BJ (cell line): ENCODE measurements around the gene SP3. TPM values are rescaled to one million over a fixed set of nuclear protein-coding genes. Genes with fewer than 3 reads are reported as not detected.

Source experiments
- CTCF ChIA-PET: fragments of 350-600 bp; formaldehyde crosslinking; extraction: SDS; loops from one replicate; lab custom pipeline; 2021; ENCODE audit warnings: antibody characterized with exemption, inconsistent platforms; lab: Yijun Ruan, JAX
- POLR2A ChIA-PET: fragments of 300-600 bp; sonication (Branson Sonifier 250); formaldehyde crosslinking; extraction: SDS; loops from one replicate; lab custom pipeline; 2021; ENCODE audit warnings: antibody characterized with exemption; lab: Charles Lee
- DNase-seq: peaks from one replicate; pipeline ENCODE4 v3.0.0-alpha.2; 2011; ENCODE audit warnings: low read depth
- H3K27me3 ChIP-seq: 2 replicates; pipeline ENCODE4 v1.6.0; 2011; ENCODE audit warnings: low read length; ENCODE audit not compliant: control insufficient read depth, insufficient read depth
- H3K36me3 ChIP-seq: 2 replicates; pipeline ENCODE4 v1.5.1; 2011; ENCODE audit warnings: low read length; ENCODE audit not compliant: control insufficient read depth, insufficient read depth
- H3K4me3 ChIP-seq: 2 replicates; pipeline ENCODE4 v1.5.1; 2011; ENCODE audit warnings: low read depth, mild to moderate bottlenecking, control low read depth, low read length
- CTCF ChIP-seq: IDR thresholded peaks from 2 replicates; pipeline ENCODE4 v1.5.1; 2011; ENCODE audit warnings: low read depth, mild to moderate bottlenecking, control low read depth, inconsistent platforms, low read length, moderate library complexity; ENCODE audit not compliant: insufficient read depth
- polyA plus RNA-seq: library from polyadenylated mRNA; depleted of rRNA; stranded (reverse); fragments of >200 nt; gene quantifications from 2 replicates; pipeline ENCODE4 v1.2.3, GENCODE V29; 2011

The SP3 gene
- polyA plus RNA-seq, 1 experiment = 33.2 TPM

DNA sequence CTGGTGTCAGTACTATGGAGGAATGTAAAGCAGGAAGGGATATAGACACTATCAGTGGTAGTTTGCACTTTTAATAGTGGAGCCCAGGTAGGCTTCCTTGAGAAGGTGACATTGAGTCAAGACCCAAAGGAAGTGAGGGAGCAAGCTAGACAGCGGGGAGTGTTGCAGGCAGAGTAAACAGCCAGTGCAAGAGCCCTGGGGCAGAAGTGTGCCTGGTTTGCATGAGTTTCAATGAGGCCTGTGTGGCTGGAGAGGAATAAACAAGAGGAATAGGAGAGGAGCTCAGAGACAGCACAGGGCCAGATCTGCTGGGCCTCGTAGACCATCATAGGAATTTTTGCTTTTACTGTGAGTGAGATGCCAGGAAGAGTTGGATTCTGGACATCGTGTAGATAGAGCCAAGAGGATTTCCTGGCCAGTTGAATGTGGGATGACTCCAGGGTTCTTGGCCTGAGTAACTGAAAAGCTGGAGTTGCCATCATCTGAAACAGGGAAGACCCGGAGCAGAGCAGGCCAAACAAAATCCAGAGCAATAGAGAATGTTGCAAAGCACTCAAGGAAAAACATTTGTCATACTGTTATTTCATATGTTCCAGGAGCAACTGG, 102.5 kb downstream of the SP3 start:
- no peaks in the 10 kb centered on the region for H3K36me3 ChIP-seq
- CTCF ChIA-PET = interaction anchor here (0.7 to 1.0 kb wide), 2 partner anchors 478 to 489 kb away, joined by 3 read pairs; no protein-coding TSS in a partner anchor

GRCh38 chr2:173860566-173860965, 104.6 kb downstream of the SP3 start:
- Histone ChIP-seq H3K36me3 (no peaks in the 10 kb centered on the region), H3K27me3 (peaks cover 5% of the 10 kb centered on the region), H3K4me3 (no peak overlapping the region)
- DNase-seq = no peak
- TF ChIP-seq CTCF = no peak
- ChIA-PET CTCF (no interaction called here), POLR2A (no interaction called here)

More for the DNA sequence above, 102.5 kb downstream of the SP3 start:
- POLR2A ChIA-PET = no interaction called here
- DNase-seq = no peak
- Histone ChIP-seq H3K27me3 (peaks cover 5% of the 10 kb centered on the region; the same call in 1 of the 2 replicates), H3K4me3 (no peak overlapping the region)
- TF ChIP-seq CTCF = no peak

GRCh38 chr2:173860082-173860481, 105.1 kb downstream of the SP3 start:
- Histone ChIP-seq H3K27me3 (peaks cover 5% of the 10 kb centered on the region), H3K36me3 (no peaks in the 10 kb centered on the region), H3K4me3 (no peak overlapping the region)
- no peak for DNase-seq
- ChIA-PET CTCF (no interaction called here), POLR2A (no interaction called here)
- TF ChIP-seq CTCF = no peak

DNA sequence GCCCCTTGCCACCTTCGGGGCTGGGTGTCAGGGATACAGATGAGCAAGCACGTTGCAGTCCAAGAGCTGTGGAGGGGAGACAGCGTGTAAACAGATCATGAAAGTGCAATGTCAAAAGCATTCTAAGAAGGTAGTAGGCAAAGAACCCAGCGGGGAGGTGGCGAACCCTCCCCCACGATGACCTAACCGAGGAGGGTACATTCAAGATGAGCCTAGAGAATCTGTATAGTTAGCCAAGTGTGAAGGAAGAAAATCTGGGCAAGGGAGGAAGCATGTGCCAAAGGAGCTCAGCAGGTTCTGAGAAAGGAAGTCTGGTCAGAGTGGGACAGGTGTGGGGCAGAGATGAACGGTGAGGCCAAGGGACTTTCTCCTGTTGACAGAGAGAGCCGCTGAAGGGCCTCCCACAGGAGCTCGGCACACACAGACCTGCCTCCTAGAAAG, 106.9 kb downstream of the SP3 start:
- CTCF ChIA-PET = interaction anchor here (1.1 kb wide), 1 partner anchor 13 kb away, joined by 3 read pairs; no protein-coding TSS in a partner anchor
- no peak for TF ChIP-seq CTCF
- POLR2A ChIA-PET = interaction anchor here (0.5 kb wide), 1 partner anchor 19 kb away, joined by 5 read pairs; no protein-coding TSS in a partner anchor

More for the DNA sequence above, 106.9 kb downstream of the SP3 start:
- H3K36me3 ChIP-seq = no peaks in the 10 kb centered on the region
- no peak overlapping the region for H3K4me3 ChIP-seq
- H3K27me3 ChIP-seq = peaks cover 5% of the 10 kb centered on the region
- no peak for DNase-seq
